HUES48 (cell line): ENCODE data around the gene LIMS1.
"Not testable (repeated sequence)": the region's sequence is repeated elsewhere in the genome, so short reads cannot be mapped to it uniquely, and the experiment has no call there.

Source experiments
- H3K27ac ChIP-seq: one replicate; pipeline ENCODE4 v1.7.0; 2013; ENCODE audit warnings: low read depth, low read length, inconsistent platforms
- H3K27me3 ChIP-seq: 2 replicates; pipeline ENCODE4 v1.6.1; 2013; ENCODE audit warnings: mild to moderate bottlenecking, low read length; ENCODE audit not compliant: control insufficient read depth, insufficient read depth
- H3K36me3 ChIP-seq: 2 replicates; pipeline ENCODE4 v1.6.1; 2013; ENCODE audit warnings: low read length; ENCODE audit not compliant: control insufficient read depth, insufficient read depth
- H3K4me1 ChIP-seq: 2 replicates; pipeline ENCODE4 v1.6.1; 2013; ENCODE audit warnings: mild to moderate bottlenecking, low read length; ENCODE audit not compliant: control insufficient read depth, insufficient read depth
- H3K4me3 ChIP-seq: 2 replicates; pipeline ENCODE4 v1.5.1; 2013; ENCODE audit warnings: mild to moderate bottlenecking, low read depth, low read length
- H3K9ac ChIP-seq: 2 replicates; pipeline ENCODE4 v1.6.1; 2013; ENCODE audit warnings: mild to moderate bottlenecking, low read depth, low read length, moderate library complexity
- H3K9me3 ChIP-seq: 2 replicates; pipeline ENCODE4 v1.6.1; 2013; ENCODE audit warnings: low read length; ENCODE audit not compliant: control insufficient read depth, insufficient read depth

Gene LIMS1

DNA sequence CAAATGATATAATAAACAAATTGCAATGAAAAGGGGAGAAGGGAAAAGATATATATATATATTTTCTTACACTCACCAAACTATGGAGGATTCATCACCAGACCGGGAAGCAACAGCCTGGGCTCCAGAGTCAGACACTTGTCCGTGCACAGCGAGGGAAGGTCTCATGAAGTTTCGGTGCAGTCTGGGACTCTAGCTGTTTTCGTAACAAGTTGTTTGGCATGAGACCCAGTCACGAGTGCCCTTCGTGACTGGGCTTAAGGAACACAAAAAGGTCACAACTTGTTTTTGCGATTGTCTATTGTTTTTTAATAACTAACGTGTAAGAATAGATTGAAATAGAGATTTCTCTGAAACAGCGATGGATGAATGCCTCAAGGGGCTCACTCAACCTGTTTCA, 66.9 kb downstream of the LIMS1 start:
- H3K4me3 ChIP-seq, H3K9me3 ChIP-seq: not testable (repeated sequence)

DNA sequence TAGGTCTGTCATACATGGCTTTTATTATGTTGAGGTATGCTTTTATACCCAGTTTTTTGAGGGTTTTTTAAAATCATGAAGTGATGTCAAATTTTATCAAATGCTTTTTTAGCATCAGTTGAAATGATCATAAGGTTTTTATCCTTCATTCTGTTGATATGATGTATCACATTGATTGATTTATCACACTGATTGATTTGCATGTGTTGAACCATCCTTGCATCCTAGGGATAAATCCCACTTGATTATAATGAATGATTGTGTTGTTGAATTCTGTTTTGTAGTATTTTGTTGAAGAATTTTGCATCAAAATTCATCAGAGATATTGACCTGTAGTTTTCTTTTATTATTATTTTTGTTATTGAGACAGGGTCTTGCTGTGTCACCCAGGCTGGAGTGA, 68.2 kb downstream of the LIMS1 start:
- H3K4me3 ChIP-seq: no peak overlapping the region
- H3K9me3 ChIP-seq: no peaks in the 10 kb centered on the region
- no peaks in the 10 kb centered on the region for H3K27me3 ChIP-seq
- H3K9ac ChIP-seq: no peak overlapping the region
- no peaks in the 10 kb centered on the region for H3K36me3 ChIP-seq
- no peak overlapping the region for H3K27ac ChIP-seq
- H3K4me1 ChIP-seq: no peaks in the 10 kb centered on the region

More for the DNA sequence above, 66.9 kb downstream of the LIMS1 start:
- not testable (repeated sequence) for H3K4me1 ChIP-seq, H3K27me3 ChIP-seq, H3K36me3 ChIP-seq, H3K27ac ChIP-seq, H3K9ac ChIP-seq

DNA sequence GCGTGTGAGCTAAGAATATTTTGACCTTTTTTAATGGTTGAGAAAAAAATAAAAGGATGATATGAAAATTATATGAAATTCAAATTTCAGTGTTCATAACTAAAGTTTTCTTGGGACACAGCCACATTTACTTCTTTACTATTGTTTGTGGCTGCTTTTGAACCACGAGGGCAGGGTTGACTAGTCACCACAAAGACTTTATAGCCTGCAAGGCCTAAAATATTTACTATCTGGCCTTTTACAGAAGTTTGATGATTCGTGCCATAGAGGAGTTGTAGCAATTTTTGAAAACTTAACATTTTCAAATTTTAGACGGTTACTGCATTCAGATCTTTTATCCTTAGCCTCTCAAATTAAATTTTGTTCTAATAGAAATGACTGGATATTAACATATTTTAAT, 69.9 kb downstream of the LIMS1 start:
- Histone ChIP-seq H3K36me3 (no peaks in the 10 kb centered on the region), H3K27ac (no peak overlapping the region), H3K4me1 (peaks cover 3% of the 10 kb centered on the region; the same call in 1 of the 2 replicates)

DNA sequence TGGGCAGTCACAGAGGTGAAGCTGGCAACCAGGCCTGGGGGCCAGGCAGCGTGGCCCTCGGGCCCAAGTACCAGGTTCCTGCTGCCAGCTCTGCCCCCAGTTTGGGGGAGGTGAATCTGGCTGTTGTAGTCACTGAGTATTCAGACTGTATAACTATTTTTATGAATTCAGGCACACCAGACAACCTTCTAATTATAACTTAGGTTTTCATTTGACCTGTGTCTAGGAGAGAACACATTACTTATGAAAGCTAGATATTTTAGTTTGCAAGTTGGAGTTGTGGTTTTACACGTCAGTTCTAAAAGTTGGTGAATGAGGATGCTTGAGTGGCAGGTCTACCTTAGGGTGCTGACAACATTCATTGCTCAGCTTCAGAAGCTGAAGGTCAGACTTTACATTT, 71.7 kb downstream of the LIMS1 start:
- Histone ChIP-seq H3K27me3 (no peaks in the 10 kb centered on the region), H3K27ac (no peak overlapping the region), H3K9me3 (no peaks in the 10 kb centered on the region), H3K36me3 (no peaks in the 10 kb centered on the region), H3K4me1 (peaks cover 7% of the 10 kb centered on the region; the same call in 1 of the 2 replicates), H3K9ac (no peak overlapping the region), H3K4me3 (no peak overlapping the region)

More for the DNA sequence above, 69.9 kb downstream of the LIMS1 start:
- H3K27me3 ChIP-seq: no peaks in the 10 kb centered on the region
- H3K4me3 ChIP-seq: no peak overlapping the region
- no peak overlapping the region for H3K9ac ChIP-seq
- no peaks in the 10 kb centered on the region for H3K9me3 ChIP-seq

DNA sequence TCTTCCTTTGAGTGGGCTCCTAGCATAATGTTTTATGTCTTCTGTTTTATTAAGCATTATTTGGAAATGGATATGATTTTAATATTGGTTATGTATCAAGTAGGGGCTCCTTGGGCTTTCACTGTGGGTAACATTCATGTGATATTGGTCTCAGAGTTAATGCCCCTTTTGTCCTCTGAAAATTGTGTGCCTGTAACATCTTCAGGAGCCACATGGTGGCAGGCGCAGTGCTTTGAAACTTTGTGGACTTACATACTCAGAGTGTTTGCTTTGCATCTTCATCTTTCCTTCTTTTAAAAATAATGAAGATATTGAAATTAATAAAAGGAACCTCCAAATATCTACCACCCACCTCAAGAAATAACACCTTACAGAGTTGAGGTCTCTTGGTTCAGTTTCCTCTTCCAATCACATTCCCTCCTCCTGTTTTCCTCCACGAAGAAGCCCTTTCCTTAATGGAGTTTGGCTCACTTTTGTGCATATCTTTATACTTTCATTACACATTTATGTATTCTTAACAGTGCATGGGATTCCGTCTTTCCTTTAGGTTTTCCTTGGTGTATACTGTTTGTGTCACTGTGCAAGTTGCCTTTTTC, 73.5 kb downstream of the LIMS1 start:
- H3K9me3 ChIP-seq: no peaks in the 10 kb centered on the region
- H3K9ac ChIP-seq: no peak overlapping the region
- no peak overlapping the region for H3K4me3 ChIP-seq
- H3K4me1 ChIP-seq: peaks cover 7% of the 10 kb centered on the region; the same call in 1 of the 2 replicates
- no peaks in the 10 kb centered on the region for H3K27me3 ChIP-seq
- H3K36me3 ChIP-seq: no peaks in the 10 kb centered on the region
- no peak overlapping the region for H3K27ac ChIP-seq

DNA sequence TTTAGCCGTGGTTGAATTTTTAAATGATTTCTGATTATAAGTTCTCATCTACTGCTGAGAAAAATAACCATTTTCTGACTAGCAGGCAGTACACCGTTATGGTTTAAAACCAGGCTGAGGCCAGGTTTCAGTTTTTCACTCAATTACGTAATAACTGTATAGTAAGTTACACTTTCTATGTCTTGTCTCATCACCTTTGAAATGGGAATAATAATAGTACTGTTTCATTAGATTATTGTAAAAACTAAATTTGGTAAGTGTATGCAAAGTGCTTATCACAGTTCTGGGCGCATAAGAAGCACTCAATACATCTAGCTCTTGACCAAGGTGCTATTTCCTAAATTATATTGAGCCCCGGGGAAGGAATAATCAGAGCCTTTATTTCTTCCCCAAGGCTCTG, 76.8 kb downstream of the LIMS1 start:
- no peak overlapping the region for H3K27ac ChIP-seq
- H3K27me3 ChIP-seq: no peaks in the 10 kb centered on the region
- H3K4me3 ChIP-seq: no peak overlapping the region
- H3K4me1 ChIP-seq: peaks cover 7% of the 10 kb centered on the region; the same call in 1 of the 2 replicates
- H3K9ac ChIP-seq: no peak overlapping the region
- H3K36me3 ChIP-seq: no peaks in the 10 kb centered on the region
- H3K9me3 ChIP-seq: no peaks in the 10 kb centered on the region

DNA sequence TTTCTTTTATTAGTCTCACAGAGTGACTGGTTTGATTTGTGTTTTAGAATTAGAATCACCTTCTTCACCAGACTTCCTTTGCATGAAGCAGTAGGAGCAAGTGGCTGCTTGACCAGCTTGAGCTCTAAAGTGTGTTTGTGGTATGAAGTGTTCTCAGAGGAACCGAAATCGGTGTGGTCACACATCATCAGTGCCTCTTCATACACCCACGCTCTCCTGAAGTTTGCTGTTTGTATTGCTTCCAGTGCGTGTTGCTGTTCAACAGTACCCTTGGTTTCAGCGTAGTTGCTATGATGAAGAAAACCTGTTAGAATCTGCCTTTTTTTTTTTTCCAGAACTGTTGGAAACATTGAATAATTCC, 77.9 kb downstream of the LIMS1 start:
- H3K4me1 ChIP-seq: peaks cover 7% of the 10 kb centered on the region; the same call in 1 of the 2 replicates
- H3K9ac ChIP-seq: no peak overlapping the region
- H3K27me3 ChIP-seq: no peaks in the 10 kb centered on the region
- no peaks in the 10 kb centered on the region for H3K9me3 ChIP-seq
- H3K36me3 ChIP-seq: no peaks in the 10 kb centered on the region
- H3K4me3 ChIP-seq: no peak overlapping the region
- no peak overlapping the region for H3K27ac ChIP-seq

DNA sequence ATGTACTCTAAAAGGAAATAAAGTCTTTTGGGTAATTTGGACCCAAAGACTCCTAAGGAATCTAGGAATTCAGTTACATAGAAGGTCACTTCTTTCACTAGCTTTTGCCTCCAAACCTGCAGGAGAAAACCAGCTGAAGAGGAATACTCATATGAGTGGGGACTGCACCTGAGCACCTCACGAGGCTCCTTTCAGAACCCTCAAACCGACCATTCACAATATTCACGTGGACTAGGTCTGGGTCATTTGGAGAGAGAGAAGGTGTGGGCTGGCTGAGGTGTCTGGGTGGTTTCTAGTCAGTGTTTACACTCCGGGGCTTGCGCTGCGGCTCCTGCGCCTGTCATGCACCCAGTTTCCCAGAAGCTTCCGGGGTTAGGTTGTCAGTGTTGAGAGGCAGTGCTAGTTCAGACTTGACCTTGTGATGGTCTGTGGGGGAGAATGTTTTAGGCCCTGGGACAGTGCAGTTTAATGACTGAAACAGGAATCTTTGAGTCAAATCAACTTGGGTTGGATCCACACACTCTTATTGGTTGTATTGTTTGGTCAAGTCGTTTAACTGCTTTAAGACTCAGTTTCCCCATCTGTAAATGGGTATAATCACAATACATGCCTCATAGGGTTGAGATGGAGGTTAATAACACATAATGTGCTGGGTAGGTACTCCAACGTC, 78.4 kb downstream of the LIMS1 start:
- peaks cover 7% of the 10 kb centered on the region; the same call in 1 of the 2 replicates for H3K4me1 ChIP-seq
- H3K9me3 ChIP-seq: no peaks in the 10 kb centered on the region
- no peak overlapping the region for H3K4me3 ChIP-seq
- no peaks in the 10 kb centered on the region for H3K36me3 ChIP-seq
- H3K27ac ChIP-seq: no peak overlapping the region
- no peak overlapping the region for H3K9ac ChIP-seq
- no peaks in the 10 kb centered on the region for H3K27me3 ChIP-seq

DNA sequence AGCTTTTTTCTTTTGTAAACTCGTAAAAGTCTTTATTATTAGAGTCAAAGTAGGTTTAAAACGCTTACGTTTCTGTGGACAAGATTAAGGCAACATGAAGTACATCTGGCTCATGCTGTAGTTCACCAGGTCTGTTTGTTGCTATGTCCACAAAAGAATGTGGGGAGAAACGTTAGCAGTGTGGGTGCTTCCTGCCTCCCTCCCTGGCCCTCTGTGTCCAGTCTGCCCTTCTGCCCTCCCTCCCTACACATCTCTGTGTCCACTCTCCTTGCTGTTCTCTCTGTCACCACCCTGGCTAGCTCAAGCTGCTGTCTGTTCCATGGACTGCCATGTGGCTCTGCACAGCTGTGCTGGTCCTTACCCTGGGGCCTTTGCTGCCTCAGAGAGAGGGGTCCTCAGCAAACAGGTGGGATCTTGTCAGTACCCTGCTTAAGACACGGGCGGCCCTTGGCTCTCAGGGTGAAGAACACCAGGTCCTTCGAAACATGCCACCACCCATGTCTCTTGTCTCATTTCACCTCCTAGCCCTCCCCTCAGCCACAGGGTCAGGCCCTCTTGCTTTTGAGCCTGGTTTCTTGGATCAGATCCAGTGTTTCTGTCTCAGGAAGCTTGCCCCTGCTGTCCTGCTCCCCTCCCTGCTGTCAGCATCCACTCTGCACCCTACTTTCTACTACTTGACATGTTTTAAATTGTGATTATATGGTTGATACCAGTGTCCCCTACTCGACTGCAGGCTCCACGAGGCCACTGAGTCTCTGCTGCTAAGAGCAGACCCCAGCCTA, 79.2 kb downstream of the LIMS1 start:
- Histone ChIP-seq H3K4me3 (no peak overlapping the region), H3K4me1 (peaks cover 7% of the 10 kb centered on the region; the same call in 1 of the 2 replicates), H3K9ac (no peak overlapping the region), H3K9me3 (no peaks in the 10 kb centered on the region), H3K36me3 (no peaks in the 10 kb centered on the region), H3K27me3 (no peaks in the 10 kb centered on the region), H3K27ac (no peak overlapping the region)

DNA sequence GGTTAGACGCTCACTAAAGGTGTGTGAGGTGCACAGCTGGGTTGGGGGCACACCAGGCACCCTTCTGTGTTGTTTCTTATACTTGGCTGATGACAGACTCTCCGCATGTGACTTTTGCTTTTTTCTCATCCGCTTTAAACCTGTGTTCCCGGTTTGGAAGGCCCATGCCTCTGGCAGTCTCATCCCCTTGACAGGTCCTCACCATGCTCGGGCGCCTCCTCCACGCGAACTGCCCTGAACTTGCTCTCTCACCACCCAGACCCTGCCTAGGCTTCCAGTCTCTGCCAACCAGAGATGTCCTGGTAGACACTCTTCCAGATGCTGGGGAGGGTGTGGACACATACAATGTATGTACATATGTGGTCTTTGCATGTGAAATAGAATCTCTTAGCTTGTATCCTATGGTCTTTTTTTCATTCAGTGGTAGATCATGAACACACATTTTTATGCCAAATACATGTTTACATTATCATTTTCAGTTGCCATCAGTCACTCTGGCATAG, 79.8 kb downstream of the LIMS1 start:
- Histone ChIP-seq H3K36me3 (no peaks in the 10 kb centered on the region), H3K9ac (no peak overlapping the region), H3K4me1 (peaks cover 5% of the 10 kb centered on the region; the same call in 1 of the 2 replicates), H3K9me3 (no peaks in the 10 kb centered on the region), H3K4me3 (no peak overlapping the region), H3K27ac (no peak overlapping the region), H3K27me3 (no peaks in the 10 kb centered on the region)

DNA sequence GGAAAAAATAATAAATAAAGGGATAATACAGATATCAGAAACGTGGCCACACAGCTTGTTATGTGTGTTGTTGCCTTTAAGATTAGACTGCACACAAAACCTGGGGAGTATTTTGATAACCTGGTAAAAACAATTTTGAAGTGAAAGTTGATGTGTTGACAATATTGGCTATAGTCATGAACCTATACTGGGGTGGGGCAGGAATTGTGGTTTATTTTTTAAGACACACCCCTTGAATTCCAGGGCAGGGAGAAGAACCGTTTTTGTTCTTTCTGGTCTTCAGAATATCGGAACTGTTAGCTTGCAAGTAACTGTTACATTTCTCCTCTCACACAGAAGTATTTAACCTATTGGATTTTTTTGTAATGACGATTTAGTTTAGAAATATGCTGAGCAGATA, 80.4 kb downstream of the LIMS1 start:
- H3K4me3 ChIP-seq: no peak overlapping the region
- H3K27ac ChIP-seq: no peak overlapping the region
- no peak overlapping the region for H3K9ac ChIP-seq
- no peaks in the 10 kb centered on the region for H3K4me1 ChIP-seq
- H3K9me3 ChIP-seq: no peaks in the 10 kb centered on the region
- no peaks in the 10 kb centered on the region for H3K27me3 ChIP-seq
- no peaks in the 10 kb centered on the region for H3K36me3 ChIP-seq
